Measurements from ENCODE around the gene CALCOCO2.
"Not testable (repeated sequence)": the region's sequence is repeated elsewhere in the genome, so short reads cannot be mapped to it uniquely, and the experiment has no call there.

DNA sequence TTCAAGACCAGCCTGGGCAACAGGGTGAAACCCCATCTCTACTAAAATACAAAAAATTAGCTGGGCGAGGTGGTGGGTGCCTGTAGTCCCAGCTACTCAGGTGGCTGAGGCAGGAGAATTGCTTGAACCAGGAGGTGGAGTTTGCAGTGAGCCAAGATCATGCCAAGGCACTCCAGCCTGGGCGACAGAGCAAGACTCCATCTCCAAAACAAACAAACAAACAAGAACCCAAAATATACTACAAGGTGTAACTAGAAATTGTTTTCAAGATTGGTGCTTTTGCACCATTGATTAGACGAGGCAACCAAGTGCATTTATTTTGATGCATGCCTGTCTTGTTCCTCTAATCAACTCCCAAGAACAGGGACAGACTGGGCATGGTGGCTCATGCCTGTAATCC lies 41.6 kb downstream of the CALCOCO2 start:
- not testable (repeated sequence) for TF ChIP-seq CTCF (IDR thresholded peaks at IDR 0.05; ENCODE audit: low read depth, low read length); EZH2phosphoT487 (IDR thresholded peaks at IDR 0.05; ENCODE audit: low read depth)
